ENCODE measurements around the gene ZNF532.

DNA sequence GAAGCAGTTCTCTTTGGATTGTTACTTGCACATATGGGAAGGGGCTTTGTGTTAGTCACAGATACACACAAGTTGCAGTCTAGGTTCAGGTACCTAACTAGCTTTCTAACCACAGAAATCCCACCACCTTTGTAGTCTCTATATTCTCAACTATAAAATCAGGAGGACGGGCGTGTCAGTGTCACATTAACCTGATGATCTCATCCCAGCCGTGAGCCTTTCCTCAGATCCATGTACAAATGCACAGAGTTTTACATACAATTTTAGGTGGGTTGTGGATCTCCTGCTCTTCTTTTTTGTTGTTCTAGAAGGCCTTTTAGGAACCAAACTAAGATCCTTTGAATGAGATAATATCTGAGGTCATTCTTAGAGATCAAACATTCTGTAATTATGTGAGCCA is 94.0 kb downstream of the ZNF532 start:
- TF ChIP-seq, protein P1, sequence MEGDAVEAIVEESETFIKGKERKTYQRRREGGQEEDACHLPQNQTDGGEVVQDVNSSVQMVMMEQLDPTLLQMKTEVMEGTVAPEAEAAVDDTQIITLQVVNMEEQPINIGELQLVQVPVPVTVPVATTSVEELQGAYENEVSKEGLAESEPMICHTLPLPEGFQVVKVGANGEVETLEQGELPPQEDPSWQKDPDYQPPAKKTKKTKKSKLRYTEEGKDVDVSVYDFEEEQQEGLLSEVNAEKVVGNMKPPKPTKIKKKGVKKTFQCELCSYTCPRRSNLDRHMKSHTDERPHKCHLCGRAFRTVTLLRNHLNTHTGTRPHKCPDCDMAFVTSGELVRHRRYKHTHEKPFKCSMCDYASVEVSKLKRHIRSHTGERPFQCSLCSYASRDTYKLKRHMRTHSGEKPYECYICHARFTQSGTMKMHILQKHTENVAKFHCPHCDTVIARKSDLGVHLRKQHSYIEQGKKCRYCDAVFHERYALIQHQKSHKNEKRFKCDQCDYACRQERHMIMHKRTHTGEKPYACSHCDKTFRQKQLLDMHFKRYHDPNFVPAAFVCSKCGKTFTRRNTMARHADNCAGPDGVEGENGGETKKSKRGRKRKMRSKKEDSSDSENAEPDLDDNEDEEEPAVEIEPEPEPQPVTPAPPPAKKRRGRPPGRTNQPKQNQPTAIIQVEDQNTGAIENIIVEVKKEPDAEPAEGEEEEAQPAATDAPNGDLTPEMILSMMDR (IDR thresholded peaks at IDR 0.05) = no peak
- no peak for TF ChIP-seq EZH2 (IDR thresholded peaks at IDR 0.05)
